Measurements from ENCODE around the gene NETO2.

GRCh38 chr16:47045459-47045858 lies 98.3 kb downstream of the NETO2 start:
- TF ChIP-seq AHDC1 (CRISPR knock-in tag; IDR thresholded peaks at IDR 0.05; ENCODE audit: borderline replicate concordance): no peak
- no peak for TF ChIP-seq USF2 (IDR thresholded peaks at IDR 0.05; ENCODE audit: low read depth, low read length)
- no peak for TF ChIP-seq USF2 (CRISPR knock-in tag; IDR thresholded peaks at IDR 0.05; ENCODE audit: borderline replicate concordance)
- no peak for TF ChIP-seq ZNF282 (IDR thresholded peaks at IDR 0.05; ENCODE audit: partially characterized antibody)

Measured in HepG2 (cell line).